Parathyroid adenoma (tissue), 2 donors: ENCODE measurements around the gene TACC3.

Experiments
- H2AFZ ChIP-seq: fragments of 300-600 bp; sonication (generic); one replicate; pipeline ENCODE4 v1.7.0; 2017; ENCODE audit warnings: antibody characterized with exemption, mild to moderate bottlenecking
- H3K27ac ChIP-seq: fragments of 300-600 bp; sonication (generic); one replicate; pipeline ENCODE4 v1.7.0; 2017
- H3K27me3 ChIP-seq: fragments of 300-600 bp; sonication (generic); one replicate; pipeline ENCODE4 v1.7.0; 2017; ENCODE audit warnings: low read length; ENCODE audit not compliant: control insufficient read depth, insufficient read depth
- H3K36me3 ChIP-seq: fragments of 300-600 bp; sonication (generic); one replicate; pipeline ENCODE4 v1.7.0; 2017; ENCODE audit warnings: low read length; ENCODE audit not compliant: control insufficient read depth, insufficient read depth
- H3K4me1 ChIP-seq: fragments of 300-600 bp; sonication (generic); one replicate; pipeline ENCODE4 v1.7.0; 2017; ENCODE audit warnings: control low read depth
- H3K4me2 ChIP-seq: fragments of 300-600 bp; sonication (generic); one replicate; pipeline ENCODE4 v1.7.0; 2017; ENCODE audit warnings: low read length
- H3K4me3 ChIP-seq: fragments of 300-600 bp; sonication (generic); one replicate; pipeline ENCODE4 v1.7.0; 2017; ENCODE audit warnings: low read depth, low read length
- H3K79me2 ChIP-seq: fragments of 300-600 bp; sonication (generic); one replicate; pipeline ENCODE4 v1.7.0; 2017; ENCODE audit warnings: control low read depth
- H3K9ac ChIP-seq: fragments of 300-600 bp; sonication (generic); one replicate; pipeline ENCODE4 v1.7.0; 2017; ENCODE audit warnings: mild to moderate bottlenecking
- H3K9me3 ChIP-seq: fragments of 300-600 bp; sonication (generic); one replicate; pipeline ENCODE4 v1.7.0; 2017; ENCODE audit warnings: low read length; ENCODE audit not compliant: control insufficient read depth
- TF ChIP-seq, protein P1 (sequence below): fragments of 300-600 bp; sonication (generic); IDR thresholded peaks from one replicate; pipeline ENCODE4 v1.7.0; 2017; ENCODE audit warnings: antibody characterized with exemption, mild to moderate bottlenecking
- donor health status: primary hyperparathyroidism.

TACC3 gene

GRCh38 chr4:1751155-1751918 is 30.0 kb downstream of the TACC3 start:
- no peak overlapping the region for H3K27ac ChIP-seq
- H3K79me2 ChIP-seq = no peaks in the 10 kb centered on the region
- no peak overlapping the region for H3K4me2 ChIP-seq
- TF ChIP-seq, protein P1, sequence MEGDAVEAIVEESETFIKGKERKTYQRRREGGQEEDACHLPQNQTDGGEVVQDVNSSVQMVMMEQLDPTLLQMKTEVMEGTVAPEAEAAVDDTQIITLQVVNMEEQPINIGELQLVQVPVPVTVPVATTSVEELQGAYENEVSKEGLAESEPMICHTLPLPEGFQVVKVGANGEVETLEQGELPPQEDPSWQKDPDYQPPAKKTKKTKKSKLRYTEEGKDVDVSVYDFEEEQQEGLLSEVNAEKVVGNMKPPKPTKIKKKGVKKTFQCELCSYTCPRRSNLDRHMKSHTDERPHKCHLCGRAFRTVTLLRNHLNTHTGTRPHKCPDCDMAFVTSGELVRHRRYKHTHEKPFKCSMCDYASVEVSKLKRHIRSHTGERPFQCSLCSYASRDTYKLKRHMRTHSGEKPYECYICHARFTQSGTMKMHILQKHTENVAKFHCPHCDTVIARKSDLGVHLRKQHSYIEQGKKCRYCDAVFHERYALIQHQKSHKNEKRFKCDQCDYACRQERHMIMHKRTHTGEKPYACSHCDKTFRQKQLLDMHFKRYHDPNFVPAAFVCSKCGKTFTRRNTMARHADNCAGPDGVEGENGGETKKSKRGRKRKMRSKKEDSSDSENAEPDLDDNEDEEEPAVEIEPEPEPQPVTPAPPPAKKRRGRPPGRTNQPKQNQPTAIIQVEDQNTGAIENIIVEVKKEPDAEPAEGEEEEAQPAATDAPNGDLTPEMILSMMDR = no peak
- H3K27me3 ChIP-seq = no peaks in the 10 kb centered on the region
- H3K9ac ChIP-seq = no peak overlapping the region
- no peak overlapping the region for H2AFZ ChIP-seq
- no peaks in the 10 kb centered on the region for H3K4me1 ChIP-seq
- no peak overlapping the region for H3K4me3 ChIP-seq
- no peaks in the 10 kb centered on the region for H3K9me3 ChIP-seq
- H3K36me3 ChIP-seq = no peaks in the 10 kb centered on the region

- Histone ChIP-seq H3K9me3 (no peaks in the 10 kb centered on the region), H3K4me1 (no peaks in the 10 kb centered on the region), H3K4me2 (no peak overlapping the region), H2AFZ (no peak overlapping the region), H3K79me2 (no peaks in the 10 kb centered on the region), H3K9ac (no peak overlapping the region), H3K27me3 (no peaks in the 10 kb centered on the region), H3K27ac (no peak overlapping the region), H3K4me3 (no peak overlapping the region), H3K36me3 (no peaks in the 10 kb centered on the region)
- TF ChIP-seq, protein P1 = no peak
These were observed 30.6 kb downstream of the TACC3 start for GRCh38 chr4:1751919-1752283.

GRCh38 chr4:1752284-1753041 is 31.1 kb downstream of the TACC3 start:
- H3K36me3 ChIP-seq = no peaks in the 10 kb centered on the region
- H3K27me3 ChIP-seq = no peaks in the 10 kb centered on the region
- H3K27ac ChIP-seq = no peak overlapping the region
- H2AFZ ChIP-seq = no peak overlapping the region
- H3K4me2 ChIP-seq = no peak overlapping the region
- TF ChIP-seq, protein P1 = no peak
- no peak overlapping the region for H3K4me3 ChIP-seq
- no peak overlapping the region for H3K9ac ChIP-seq
- H3K79me2 ChIP-seq = no peaks in the 10 kb centered on the region
- H3K9me3 ChIP-seq = no peaks in the 10 kb centered on the region
- H3K4me1 ChIP-seq = no peaks in the 10 kb centered on the region

- Histone ChIP-seq H3K4me3 (no peak overlapping the region), H3K79me2 (no peaks in the 10 kb centered on the region), H3K9ac (no peak overlapping the region), H3K4me2 (no peak overlapping the region), H3K27me3 (no peaks in the 10 kb centered on the region), H3K4me1 (no peaks in the 10 kb centered on the region), H3K9me3 (no peaks in the 10 kb centered on the region), H3K27ac (no peak overlapping the region), H3K36me3 (no peaks in the 10 kb centered on the region), H2AFZ (no peak overlapping the region)
- TF ChIP-seq, protein P1 = no peak
These were observed 32.0 kb downstream of the TACC3 start for GRCh38 chr4:1753294-1753696.
